GM12865 (cell line): ENCODE results near the gene RASSF8.

Experiments used
- DNase-seq: peaks from one replicate; pipeline ENCODE4 v3.0.0; 2010; ENCODE audit warnings: low read depth
- H3K4me3 ChIP-seq: 2 replicates; pipeline ENCODE4 v1.5.1; 2011; ENCODE audit warnings: mild to moderate bottlenecking, low read depth, low read length, control low read depth
- CTCF ChIP-seq: IDR thresholded peaks from 2 replicates; pipeline ENCODE4 v1.5.1; 2011; ENCODE audit warnings: low read length, control low read depth, low read depth, inconsistent platforms; ENCODE audit not compliant: insufficient read depth; ENCODE audit errors: missing control alignments

Gene RASSF8

GRCh38 chr12:26031318-26031717 is 72.8 kb downstream of the RASSF8 start:
- DNase-seq = no peak
- H3K4me3 ChIP-seq = no peak overlapping the region
- TF ChIP-seq CTCF = no peak

- H3K4me3 ChIP-seq = no peak overlapping the region
- no peak for TF ChIP-seq CTCF
- no peak for DNase-seq
Observed at GRCh38 chr12:26031827-26032226, 73.3 kb downstream of the RASSF8 start.

- no peak overlapping the region for H3K4me3 ChIP-seq
- no peak for TF ChIP-seq CTCF
- no peak for DNase-seq
Observed at GRCh38 chr12:26032290-26032689, 73.8 kb downstream of the RASSF8 start.

- no peak for TF ChIP-seq CTCF
- H3K4me3 ChIP-seq = no peak overlapping the region
- no peak for DNase-seq
Observed at GRCh38 chr12:26032719-26033241, 74.3 kb downstream of the RASSF8 start.

- DNase-seq = no peak
- H3K4me3 ChIP-seq = no peak overlapping the region
- TF ChIP-seq CTCF = no peak
Observed at GRCh38 chr12:26034371-26035142, 76.1 kb downstream of the RASSF8 start.

GRCh38 chr12:26036877-26037276 is 78.4 kb downstream of the RASSF8 start:
- no peak for TF ChIP-seq CTCF
- H3K4me3 ChIP-seq = no peak overlapping the region
- DNase-seq = no peak
